Measurements from ENCODE around the gene ABLIM1.

DNA sequence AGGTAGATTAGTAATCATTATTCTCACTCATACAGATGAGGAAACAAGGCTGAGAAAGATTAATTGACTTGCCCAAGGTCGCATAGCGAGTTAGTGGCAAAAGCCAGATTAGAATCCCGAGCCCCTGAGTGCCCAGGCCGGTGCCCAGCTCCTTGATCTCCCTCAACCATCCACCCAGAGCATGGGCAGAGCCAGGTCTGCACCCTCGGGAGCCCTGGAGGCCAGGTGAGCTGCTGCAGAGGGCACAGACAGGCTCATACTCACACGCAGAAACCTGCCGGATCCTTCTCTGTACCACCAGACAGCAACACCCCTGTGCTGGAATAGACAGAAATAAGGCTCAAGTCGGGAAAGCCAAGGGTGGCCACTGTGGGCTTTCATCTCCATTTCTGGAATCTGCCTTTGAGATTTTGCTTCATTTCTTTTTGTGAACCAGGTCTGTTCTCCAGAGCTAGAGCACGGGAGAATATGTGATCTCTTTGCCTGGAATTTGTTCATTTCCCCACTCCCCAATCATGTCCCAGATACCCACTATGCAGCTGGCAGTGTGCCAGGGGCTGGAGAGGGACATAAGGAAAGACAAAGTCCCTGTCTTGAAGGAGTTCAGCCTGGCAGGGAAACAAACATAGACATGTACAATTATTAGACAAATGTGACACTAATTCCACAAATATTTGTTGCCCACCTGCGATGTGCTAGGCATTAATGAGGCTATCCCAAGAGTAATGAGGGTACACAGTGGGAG is 259.3 kb downstream of the ABLIM1 start:
- TF ChIP-seq, protein P1, sequence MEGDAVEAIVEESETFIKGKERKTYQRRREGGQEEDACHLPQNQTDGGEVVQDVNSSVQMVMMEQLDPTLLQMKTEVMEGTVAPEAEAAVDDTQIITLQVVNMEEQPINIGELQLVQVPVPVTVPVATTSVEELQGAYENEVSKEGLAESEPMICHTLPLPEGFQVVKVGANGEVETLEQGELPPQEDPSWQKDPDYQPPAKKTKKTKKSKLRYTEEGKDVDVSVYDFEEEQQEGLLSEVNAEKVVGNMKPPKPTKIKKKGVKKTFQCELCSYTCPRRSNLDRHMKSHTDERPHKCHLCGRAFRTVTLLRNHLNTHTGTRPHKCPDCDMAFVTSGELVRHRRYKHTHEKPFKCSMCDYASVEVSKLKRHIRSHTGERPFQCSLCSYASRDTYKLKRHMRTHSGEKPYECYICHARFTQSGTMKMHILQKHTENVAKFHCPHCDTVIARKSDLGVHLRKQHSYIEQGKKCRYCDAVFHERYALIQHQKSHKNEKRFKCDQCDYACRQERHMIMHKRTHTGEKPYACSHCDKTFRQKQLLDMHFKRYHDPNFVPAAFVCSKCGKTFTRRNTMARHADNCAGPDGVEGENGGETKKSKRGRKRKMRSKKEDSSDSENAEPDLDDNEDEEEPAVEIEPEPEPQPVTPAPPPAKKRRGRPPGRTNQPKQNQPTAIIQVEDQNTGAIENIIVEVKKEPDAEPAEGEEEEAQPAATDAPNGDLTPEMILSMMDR (IDR thresholded peaks at IDR 0.05; ENCODE audit: low read length): no peak
- TF ChIP-seq EZH2 (optimal IDR thresholded peaks at IDR 0.05; ENCODE audit: low read depth, low read length) (no peak), EZH2phosphoT487 (IDR thresholded peaks at IDR 0.05; ENCODE audit: low read length) (no peak)

Measured in MM.1S (cell line).